Subcutaneous abdominal adipose tissue (tissue), 5 donors: Measurements from ENCODE around the gene WTIP.

Source experiments
- H3K27ac ChIP-seq: one replicate; pipeline ENCODE4 v1.7.0; 2013; ENCODE audit warnings: low read depth, mild to moderate bottlenecking, inconsistent platforms, low read length, moderate library complexity
- H3K27me3 ChIP-seq, 5 donors: one replicate each; pipeline ENCODE4 v1.7.0; 2013; ENCODE audit warnings: low read length in 5 of 5, inconsistent platforms in 1 of 5; ENCODE audit not compliant: control insufficient read depth in 5 of 5, insufficient read depth in 4 of 5
- H3K36me3 ChIP-seq, 5 donors: one replicate each; pipeline ENCODE4 v1.7.0; 2013; ENCODE audit warnings: low read length in 5 of 5; ENCODE audit not compliant: control insufficient read depth in 5 of 5, insufficient read depth in 5 of 5
- H3K4me1 ChIP-seq, 5 donors: one replicate each; pipeline ENCODE4 v1.7.0; 2013; ENCODE audit warnings: low read length in 5 of 5, mild to moderate bottlenecking in 3 of 5, moderate library complexity in 1 of 5; ENCODE audit not compliant: control insufficient read depth in 5 of 5, insufficient read depth in 5 of 5
- H3K4me3 ChIP-seq, 5 donors: one replicate each; pipeline ENCODE4 v1.7.0; 2013; ENCODE audit warnings: low read length in 5 of 5, low read depth in 1 of 5
- H3K9ac ChIP-seq, 5 donors: one replicate each; pipeline ENCODE4 v1.7.0; 2013; ENCODE audit warnings: low read length in 5 of 5, mild to moderate bottlenecking in 4 of 5, moderate library complexity in 3 of 5
- H3K9me3 ChIP-seq, 5 donors: one replicate each; pipeline ENCODE4 v1.7.0; 2013; ENCODE audit warnings: low read length in 5 of 5; ENCODE audit not compliant: control insufficient read depth in 5 of 5
- donor health status: healthy.
- donor health status: healthy.
- donor health status: healthy.
- donor health status: healthy.
- donor health status: healthy.

The WTIP gene

DNA sequence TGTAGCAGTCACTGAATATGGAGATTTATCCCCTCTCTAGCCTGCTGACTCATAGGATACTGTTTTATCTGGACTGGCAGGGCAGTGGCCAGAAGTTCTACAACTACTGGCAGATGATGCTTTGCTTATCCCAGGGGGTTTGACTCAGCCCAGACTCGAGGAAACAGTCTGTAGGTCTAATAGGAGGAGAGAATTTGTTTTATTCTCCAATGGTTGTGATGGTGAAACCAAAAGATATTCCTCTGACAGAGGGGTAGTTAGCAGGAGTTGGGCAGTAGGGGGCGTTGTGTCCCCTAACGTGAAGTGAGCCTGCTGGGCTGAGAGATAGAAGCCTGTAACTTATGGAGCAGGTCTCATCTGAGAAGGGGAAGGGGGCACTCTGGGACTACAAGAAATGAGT lies 74.9 kb downstream of the WTIP start:
- Histone ChIP-seq H3K9me3 (no peaks in the 10 kb centered on the region), H3K27me3 (peaks cover 0 to 15% (median 3%) of the 10 kb centered on the region in 5 donors), H3K4me3 (no peak overlapping the region), H3K9ac (no peak overlapping the region), H3K27ac (no peak overlapping the region), H3K36me3 (no peaks in the 10 kb centered on the region), H3K4me1 (peaks cover 0 to 3% (median 0%) of the 10 kb centered on the region in 5 donors)

DNA sequence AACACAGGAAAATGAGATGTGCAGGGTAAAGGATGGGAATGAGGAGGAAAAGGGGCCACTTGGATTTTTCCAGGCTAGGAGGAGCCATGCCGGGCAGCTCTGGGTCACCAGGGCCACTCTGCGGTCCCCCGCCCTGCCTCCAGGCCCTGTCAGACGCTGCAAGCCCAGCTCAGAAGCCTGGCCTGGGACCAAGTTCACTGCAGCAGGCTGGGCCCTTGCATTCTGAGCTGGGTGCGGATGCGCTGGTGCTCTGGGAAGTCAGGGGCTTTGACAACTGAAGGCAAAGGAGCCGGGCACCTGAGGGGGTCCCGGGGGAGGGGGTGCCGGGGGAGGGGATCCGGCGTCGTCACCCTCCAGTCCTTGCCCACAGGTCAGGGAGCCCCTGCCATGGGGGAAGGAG lies 77.5 kb downstream of the WTIP start:
- H3K27me3 ChIP-seq = peaks cover 0 to 12% (median 3%) of the 10 kb centered on the region in 5 donors
- H3K36me3 ChIP-seq = no peaks in the 10 kb centered on the region
- no peak overlapping the region for H3K27ac ChIP-seq
- H3K4me1 ChIP-seq = peaks cover 0 to 3% (median 0%) of the 10 kb centered on the region in 5 donors
- no peak overlapping the region for H3K9ac ChIP-seq
- no peaks in the 10 kb centered on the region for H3K9me3 ChIP-seq
- H3K4me3 ChIP-seq = no peak overlapping the region

DNA sequence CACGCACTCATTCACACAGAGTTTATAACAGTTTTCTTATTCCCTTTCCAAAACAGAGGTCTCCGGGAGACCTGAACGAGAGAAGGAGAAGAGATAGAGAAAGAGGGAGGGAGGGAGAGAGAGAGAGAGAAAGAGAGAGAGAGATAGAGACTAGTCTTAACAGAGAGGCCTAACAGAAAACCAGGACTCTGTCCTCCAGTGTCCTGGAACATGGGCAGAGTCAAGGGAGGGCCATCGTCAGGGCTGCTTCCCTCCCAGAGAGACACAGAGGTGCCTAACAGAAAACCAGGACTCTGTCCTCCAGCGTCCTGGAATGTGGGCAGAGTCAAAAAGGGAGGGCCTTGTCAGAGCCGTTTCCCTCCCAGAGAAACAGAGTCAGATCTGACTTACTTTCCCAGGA lies 78.7 kb downstream of the WTIP start:
- H3K4me3 ChIP-seq = no peak overlapping the region
- no peaks in the 10 kb centered on the region for H3K36me3 ChIP-seq
- peaks cover 0 to 3% (median 0%) of the 10 kb centered on the region in 5 donors for H3K4me1 ChIP-seq
- no peak overlapping the region for H3K9ac ChIP-seq
- H3K27me3 ChIP-seq = peaks cover 0 to 12% (median 3%) of the 10 kb centered on the region in 5 donors
- no peak overlapping the region for H3K27ac ChIP-seq
- H3K9me3 ChIP-seq = no peaks in the 10 kb centered on the region
